HG03045 (cell line): ENCODE data around the gene THBS2.
"Not testable (repeated sequence)": the region's sequence is repeated elsewhere in the genome, so short reads cannot be mapped to it uniquely, and the experiment has no call there.

Experiments used
- ATAC-seq: cut with Tn5 transposase; IDR thresholded peaks from one replicate; pipeline ENCODE4 v1.9.1; 2021; ENCODE audit warnings: mild to moderate bottlenecking, moderate library complexity; ENCODE audit not compliant: unreplicated experiment

Gene THBS2

DNA sequence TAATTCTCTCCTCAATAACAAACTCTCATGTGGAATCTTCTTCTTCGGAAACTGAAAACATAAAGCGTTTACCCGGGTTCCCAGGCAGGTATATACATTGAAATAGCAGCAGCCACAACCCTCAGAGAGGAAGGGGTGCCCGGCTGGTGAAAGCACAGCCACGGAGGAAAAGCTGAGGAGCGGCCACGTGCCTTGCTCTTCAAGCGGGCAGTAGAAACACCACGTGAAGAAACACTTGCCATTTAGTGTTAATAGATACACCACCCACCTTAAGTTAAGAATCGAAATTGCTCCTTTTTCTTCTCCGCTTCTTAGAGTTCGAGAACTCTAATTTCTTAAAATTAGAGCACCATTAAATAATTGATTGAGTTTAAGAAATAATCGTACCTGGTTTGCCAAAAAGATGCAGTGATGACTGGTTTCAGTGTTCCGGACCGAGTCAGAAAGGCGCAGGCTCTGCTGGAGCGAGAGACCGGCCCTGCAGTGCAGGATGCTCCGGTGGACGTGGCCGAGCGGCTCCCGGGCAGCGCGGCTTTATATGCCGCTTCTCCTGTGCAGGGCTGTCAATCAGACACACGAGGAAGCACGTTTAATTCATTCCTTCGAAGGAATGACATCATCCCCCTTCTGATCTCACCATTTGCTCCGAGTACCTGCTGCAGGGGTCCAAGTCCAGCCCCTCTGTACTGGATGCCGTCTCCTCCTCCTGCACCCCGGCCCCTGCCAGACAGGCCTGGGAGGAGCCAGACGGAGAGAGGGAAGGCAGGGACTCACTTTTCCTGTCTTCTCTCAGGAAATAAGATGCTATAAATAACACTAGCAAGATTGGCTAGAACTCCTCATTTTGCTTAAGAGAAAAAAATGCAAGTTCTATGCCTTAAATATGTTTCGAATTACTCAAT is at the start of gene THBS2:
Gene THBS2 (minus strand): TSS at position 510 of the 902 bp plus-strand sequence. CDS start 3,062 bp downstream, outside the sequence.
- no peak for ATAC-seq

- ATAC-seq = no peak
Measured at GRCh38 chr6:169302716-169303115, 49.1 kb upstream of the THBS2 start.

DNA sequence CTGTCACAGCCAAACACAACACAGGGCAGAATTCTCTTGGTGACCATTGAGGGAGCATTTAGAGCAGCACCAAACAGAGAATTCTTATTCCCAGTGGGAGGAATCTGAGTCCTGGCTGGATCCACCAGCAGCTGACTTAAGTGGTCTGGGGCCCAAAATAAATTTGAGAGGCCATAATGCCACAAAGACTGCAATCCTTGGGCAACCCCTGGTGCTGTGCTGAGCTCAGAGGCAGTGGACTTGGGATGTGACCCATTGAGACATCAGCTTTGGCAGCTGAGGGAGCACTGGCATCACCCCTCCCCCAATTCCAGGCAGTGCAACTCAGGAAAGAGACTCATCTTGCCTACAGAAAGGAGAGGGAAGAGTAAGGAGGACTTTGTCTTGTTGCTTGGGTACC is 48.6 kb upstream of the THBS2 start:
- no peak for ATAC-seq

DNA sequence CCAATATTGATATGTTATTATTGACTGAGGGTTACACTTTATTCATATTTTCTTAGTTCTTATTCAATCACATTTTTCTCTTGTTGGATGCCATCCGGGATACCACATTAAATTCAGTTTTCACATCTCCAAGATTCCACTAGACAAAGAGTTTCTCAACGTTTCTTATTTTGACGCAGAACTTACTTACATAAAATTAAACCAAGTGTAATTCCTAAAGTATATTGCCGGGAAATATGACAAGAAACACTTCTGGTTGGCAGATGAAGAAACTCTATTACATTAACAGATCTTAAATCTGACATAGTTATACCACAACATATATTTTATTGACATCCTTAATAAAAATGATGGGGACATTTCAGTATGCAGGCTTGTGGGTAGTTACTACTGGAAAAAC is 47.3 kb upstream of the THBS2 start:
- no peak for ATAC-seq

GRCh38 chr6:169298626-169299025 is 45.0 kb upstream of the THBS2 start:
- not testable (repeated sequence) for ATAC-seq

DNA sequence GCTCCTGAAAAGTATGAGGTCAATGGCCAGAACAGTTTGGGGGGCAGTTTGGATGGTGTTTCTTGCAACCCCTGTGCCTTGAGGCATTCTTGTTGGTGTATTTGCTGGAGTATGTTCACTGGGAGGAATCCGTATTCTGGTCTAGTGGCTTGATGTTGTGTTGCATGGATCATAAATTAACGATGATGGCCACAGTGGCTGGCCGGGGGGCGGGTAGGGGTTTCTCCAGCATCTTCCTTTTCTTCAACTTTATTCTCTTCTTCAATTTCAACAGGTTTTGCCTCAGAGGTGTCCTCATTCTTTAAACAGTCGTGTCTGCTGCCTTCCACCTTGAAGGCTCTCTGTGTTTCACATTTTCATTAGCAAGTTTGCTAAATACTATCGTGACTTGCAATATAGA is 43.0 kb upstream of the THBS2 start:
- no peak for ATAC-seq

DNA sequence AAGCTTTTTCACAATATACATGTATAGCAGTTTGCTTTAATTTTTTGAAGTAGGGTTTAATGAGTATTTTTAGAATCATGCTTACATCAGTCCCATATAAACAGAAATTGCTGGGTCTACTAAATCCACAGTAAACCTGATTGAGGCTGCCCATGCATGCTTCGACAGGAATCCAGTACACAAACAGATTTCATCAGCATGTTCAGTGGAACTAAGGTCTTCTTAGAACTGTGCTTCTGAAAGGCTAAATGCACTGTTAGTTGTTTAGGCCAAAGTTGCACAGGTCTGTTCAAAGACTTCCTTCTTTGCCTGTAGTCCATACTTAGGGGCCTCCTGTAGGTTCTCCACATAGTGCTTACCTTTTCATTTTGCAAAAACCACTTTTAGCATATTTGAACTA is 42.5 kb upstream of the THBS2 start:
- ATAC-seq = no peak

DNA sequence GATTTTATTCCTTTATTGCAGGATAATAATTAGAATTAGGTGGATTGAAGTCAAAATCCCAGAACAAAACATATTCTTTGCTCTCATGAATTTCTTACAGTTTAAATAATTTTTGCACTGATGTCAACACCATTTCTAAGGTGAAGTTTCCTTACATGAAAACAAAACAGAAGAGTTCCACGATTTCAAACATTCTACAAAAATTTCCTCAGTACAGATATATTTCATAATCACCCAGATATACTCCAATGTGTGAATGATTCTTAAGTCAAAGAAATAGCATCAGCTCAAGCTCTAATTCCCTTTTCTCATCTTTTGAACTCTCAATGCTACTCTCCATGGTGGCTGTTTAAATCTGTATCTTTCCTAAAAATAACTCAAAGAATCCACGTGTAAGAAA is 39.5 kb upstream of the THBS2 start:
- no peak for ATAC-seq

- no peak for ATAC-seq
Measured at GRCh38 chr6:169292338-169293124, 38.9 kb upstream of the THBS2 start.

GRCh38 chr6:169291646-169292337 is 38.1 kb upstream of the THBS2 start:
- ATAC-seq = no peak

- ATAC-seq = no peak
Measured at GRCh38 chr6:169291148-169291547, 37.5 kb upstream of the THBS2 start.

GRCh38 chr6:169289619-169290339 is 36.1 kb upstream of the THBS2 start:
- ATAC-seq = no peak

GRCh38 chr6:169289257-169289618 is 35.6 kb upstream of the THBS2 start:
- no peak for ATAC-seq

DNA sequence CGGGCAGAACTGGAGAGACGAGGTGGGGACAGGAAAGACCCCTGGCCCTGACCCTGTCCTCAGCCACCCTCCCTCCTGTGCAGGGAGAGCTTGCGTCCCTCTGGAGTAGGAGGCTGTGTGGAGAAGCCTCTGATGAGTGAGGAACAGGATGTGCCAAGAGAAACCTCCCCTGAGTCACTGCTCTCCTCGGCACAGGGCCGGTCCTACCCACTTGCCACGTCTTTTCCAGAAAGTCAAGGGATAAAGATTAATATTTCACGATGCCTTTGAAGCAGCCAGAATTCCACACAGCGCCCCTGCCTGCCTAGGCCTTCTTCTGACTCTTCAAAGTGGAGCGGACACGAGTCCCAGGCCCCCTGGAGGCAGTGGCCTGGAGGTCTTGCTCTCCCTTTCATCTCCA is 34.9 kb upstream of the THBS2 start:
- ATAC-seq = no peak

DNA sequence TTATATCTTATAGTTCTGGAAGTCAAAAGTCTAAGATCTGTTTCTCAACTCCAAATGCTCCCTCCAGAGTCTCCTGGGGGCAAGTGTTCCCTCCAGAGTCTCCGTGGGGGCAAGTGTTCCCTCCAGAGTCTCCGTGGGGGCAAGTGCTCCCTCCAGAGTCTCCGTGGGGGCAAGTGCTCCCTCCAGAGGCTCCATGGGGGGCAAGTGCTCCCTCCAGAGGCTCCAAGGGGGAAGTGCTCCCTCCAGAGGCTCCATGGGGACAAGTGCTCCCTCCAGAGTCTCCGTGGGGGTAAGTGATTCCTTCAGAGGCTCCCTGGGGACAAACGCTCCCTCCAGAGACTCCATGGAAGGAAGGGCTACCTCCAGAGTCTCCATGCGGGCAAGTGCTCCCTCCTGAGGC is 34.0 kb upstream of the THBS2 start:
- no peak for ATAC-seq

GRCh38 chr6:169286961-169287360 is 33.3 kb upstream of the THBS2 start:
- no peak for ATAC-seq

- no peak for ATAC-seq
Measured at GRCh38 chr6:169285165-169285564, 31.5 kb upstream of the THBS2 start.

- no peak for ATAC-seq
Measured at GRCh38 chr6:169283924-169284323, 30.3 kb upstream of the THBS2 start.

DNA sequence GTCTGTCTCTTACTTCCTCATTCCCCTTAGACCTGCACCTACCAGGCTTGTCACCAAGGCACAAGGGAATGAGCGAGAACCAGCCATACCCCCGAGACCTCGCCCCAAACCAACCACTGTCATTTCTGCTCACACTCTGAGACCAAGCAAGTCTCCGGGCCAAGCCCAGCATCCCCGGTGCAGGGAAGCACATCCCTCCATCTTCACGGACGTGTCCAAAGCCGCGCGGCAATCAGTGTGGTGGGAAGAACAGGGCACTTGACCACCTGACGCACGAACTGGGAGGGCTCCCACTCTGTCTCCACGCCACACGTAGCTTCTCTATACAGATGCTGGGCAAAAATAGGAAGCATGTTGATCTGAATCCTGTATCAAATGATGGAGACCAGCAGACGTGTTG is 28.4 kb upstream of the THBS2 start:
- ATAC-seq = no peak

DNA sequence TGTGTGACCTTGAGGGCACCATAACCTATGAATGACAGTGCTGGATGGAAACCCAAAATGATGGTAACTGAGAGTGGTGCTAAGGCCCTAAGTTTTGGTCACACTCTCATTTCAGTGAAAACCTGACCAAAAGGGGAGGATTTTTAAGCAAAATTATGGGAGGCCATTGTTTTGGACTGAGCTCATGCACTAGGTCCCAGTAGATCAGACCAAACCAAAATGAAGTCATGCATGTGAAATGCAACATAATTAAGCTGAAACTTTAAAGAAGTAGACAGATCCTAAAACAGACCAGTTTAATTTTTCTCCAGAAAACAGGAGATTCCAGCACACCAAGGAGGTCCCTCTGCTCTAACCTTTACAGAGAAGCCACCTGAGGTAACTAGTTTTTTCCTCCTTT is 24.0 kb upstream of the THBS2 start:
- ATAC-seq = no peak

DNA sequence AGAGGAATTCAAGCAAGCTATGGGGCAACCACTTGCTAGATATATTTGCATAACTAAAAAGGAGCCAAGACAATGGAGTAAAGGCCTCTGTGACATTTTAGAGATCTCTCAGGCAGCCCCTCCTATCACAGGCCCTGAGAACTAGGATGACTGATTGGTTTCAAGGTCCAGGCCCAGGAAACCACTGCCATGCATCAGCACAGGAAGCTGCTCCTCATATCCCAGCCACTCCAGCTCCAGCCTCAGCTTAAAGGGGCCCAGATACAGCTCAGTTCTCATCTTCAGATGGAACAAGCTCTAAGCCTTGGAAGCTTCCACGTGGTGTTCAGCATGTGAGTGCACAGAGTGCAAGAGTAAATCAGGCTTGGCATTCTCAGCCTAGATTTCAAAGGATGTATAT is 21.1 kb upstream of the THBS2 start:
- ATAC-seq = no peak
